A673 (cell line): ENCODE measurements around the gene CRABP1. TPM values are rescaled to one million over a fixed set of nuclear protein-coding genes. Genes with fewer than 3 reads are reported as not detected.
A peak's percentile ranks its signal among the peaks of the same experiment; 100 is the strongest.

Experiments
- BruUV-seq: library from RNA; stranded (reverse); fragments of 400-500 nt; replicated peaks from 2 replicates; lab custom pipeline; 2021; lab: Mats Ljungman, UMichigan
- CTCF ChIA-PET: fragments of 300-600 bp; sonication (Branson Sonifier 250); formaldehyde crosslinking; loops from one replicate; lab custom pipeline; 2022; ENCODE audit warnings: antibody characterized with exemption; lab: Charles Lee
- POLR2A ChIA-PET: fragments of 300-600 bp; sonication (Branson Sonifier 250); formaldehyde crosslinking; loops from one replicate; lab custom pipeline; 2022; ENCODE audit warnings: antibody characterized with exemption; ENCODE audit not compliant: low non-redundant PET; lab: Charles Lee
- DNase-seq: peaks from one replicate; pipeline ENCODE4 v3.0.0-alpha.2; 2015; ENCODE audit warnings: low spot score
- H3K27ac ChIP-seq: fragments of 200-600 bp; sonication (generic); 2 replicates; pipeline ENCODE4 v1.5.1; 2016; ENCODE audit warnings: mixed run types, low read depth, mild to moderate bottlenecking, mixed read lengths, antibody characterized with exemption, low read length; ENCODE audit not compliant: poor library complexity, severe bottlenecking
- H3K27me3 ChIP-seq: fragments of 200-600 bp; sonication (generic); replicated peaks from 2 replicates; pipeline ENCODE4 v1.6.1; 2017; ENCODE audit warnings: mixed run types, low read depth, mild to moderate bottlenecking, mixed read lengths, antibody characterized with exemption, low read length; ENCODE audit not compliant: insufficient read depth, poor library complexity
- H3K36me3 ChIP-seq: fragments of 200-600 bp; sonication (generic); 2 replicates; pipeline ENCODE4 v1.6.1; 2016; ENCODE audit warnings: mixed run types, mild to moderate bottlenecking, mixed read lengths, antibody characterized with exemption, low read length; ENCODE audit not compliant: insufficient read depth, poor library complexity, severe bottlenecking
- H3K4me1 ChIP-seq: fragments of 200-600 bp; sonication (generic); 2 replicates; pipeline ENCODE4 v1.6.1; 2017; ENCODE audit warnings: mixed run types, mild to moderate bottlenecking, mixed read lengths, antibody characterized with exemption, low read length; ENCODE audit not compliant: insufficient read depth, poor library complexity, severe bottlenecking
- H3K4me3 ChIP-seq: fragments of 200-600 bp; sonication (generic); 2 replicates; pipeline ENCODE4 v1.5.1; 2016; ENCODE audit warnings: low read depth, mixed run types, mild to moderate bottlenecking, mixed read lengths, low read length; ENCODE audit not compliant: poor library complexity, severe bottlenecking
- H3K9me3 ChIP-seq: fragments of 200-600 bp; sonication (generic); 2 replicates; pipeline ENCODE4 v1.6.1; 2016; ENCODE audit warnings: mixed run types, low read depth, mild to moderate bottlenecking, mixed read lengths, antibody characterized with exemption, low read length; ENCODE audit not compliant: poor library complexity, severe bottlenecking
- CTCF ChIP-seq: fragments of 300-800, 200-600 bp; sonication (generic); conservative IDR thresholded peaks from 2 replicates; pipeline ENCODE4 v1.5.1; 2017; ENCODE audit warnings: low read depth, mild to moderate bottlenecking, antibody characterized with exemption, low read length, moderate library complexity, mixed read lengths
- EZH2 ChIP-seq: fragments of 200-600 bp; sonication (generic); IDR thresholded peaks from 2 replicates; pipeline ENCODE4 v1.6.1; 2017; ENCODE audit warnings: borderline replicate concordance, low read depth, mild to moderate bottlenecking, mixed read lengths, antibody characterized with exemption, low read length; ENCODE audit not compliant: poor library complexity, severe bottlenecking
- intact Hi-C: fragments of 100-400 bp; cut with micrococcal nuclease; formaldehyde crosslinking; loops from one replicate; pipeline ENCODE4 v1.10.0; 2022; ENCODE audit not compliant: unreplicated experiment
- total RNA-seq: library from RNA; stranded (reverse); gene quantifications from 2 replicates; pipeline ENCODE4 v1.2.3, GENCODE V29; 2021

Gene CRABP1
- total RNA-seq, 1 experiment from 2014 or later, result 61.2 TPM

- CTCF ChIA-PET, result interaction anchor here (0.6 kb wide), 1 partner anchor 251 kb away, joined by 3 read pairs; no protein-coding TSS in a partner anchor
- BruUV-seq, result no TSS peak
These were observed 19.1 kb downstream of the CRABP1 start for GRCh38 chr15:78359041-78359808.

GRCh38 chr15:78360367-78360801 is 20.2 kb downstream of the CRABP1 start:
- Histone ChIP-seq H3K27me3 (no peaks in the 10 kb centered on the region), H3K4me1 (peaks cover 14% of the 10 kb centered on the region), H3K9me3 (no peaks in the 10 kb centered on the region), H3K27ac (no peak overlapping the region), H3K36me3 (no peaks in the 10 kb centered on the region), H3K4me3 (no peak overlapping the region)
- POLR2A ChIA-PET, result no interaction called here
- BruUV-seq, result no TSS peak
- TF ChIP-seq EZH2 (no peak), CTCF (no peak)
- CTCF ChIA-PET, result no interaction called here
- DNase-seq, result peak; percentile 35
- intact Hi-C loops, result no loop called here

More at GRCh38 chr15:78359041-78359808, 19.1 kb downstream of the CRABP1 start:
- Histone ChIP-seq H3K9me3 (no peaks in the 10 kb centered on the region), H3K4me3 (no peak overlapping the region), H3K27me3 (no peaks in the 10 kb centered on the region), H3K27ac (no peak overlapping the region), H3K4me1 (peaks cover 5% of the 10 kb centered on the region), H3K36me3 (no peaks in the 10 kb centered on the region)
- POLR2A ChIA-PET, result no interaction called here
- TF ChIP-seq EZH2 (no peak), CTCF (no peak)
- intact Hi-C loops, result no loop called here
- no peak for DNase-seq

- Histone ChIP-seq H3K4me1 (peaks cover 14% of the 10 kb centered on the region), H3K36me3 (no peaks in the 10 kb centered on the region), H3K27ac (no peak overlapping the region), H3K4me3 (no peak overlapping the region), H3K9me3 (no peaks in the 10 kb centered on the region), H3K27me3 (no peaks in the 10 kb centered on the region)
- intact Hi-C loops, result no loop called here
- ChIA-PET CTCF (no interaction called here), POLR2A (interaction anchor here (0.6 kb wide), 1 partner anchor 16 kb away, joined by 4 read pairs; no protein-coding TSS in a partner anchor)
- DNase-seq, result no peak
- no TSS peak for BruUV-seq
- TF ChIP-seq CTCF (no peak), EZH2 (no peak)
These were observed 21.0 kb downstream of the CRABP1 start for GRCh38 chr15:78360958-78361718.
